PC-9 (cell line): ENCODE results near the gene RAB37. TPM values are rescaled to one million over a fixed set of nuclear protein-coding genes. Genes with fewer than 3 reads are reported as not detected.

Source experiments
- BruUV-seq: library from RNA; stranded (reverse); fragments of 400-500 nt; replicated peaks from 2 replicates; lab custom pipeline; 2021; lab: Mats Ljungman, UMichigan
- CTCF ChIA-PET: fragments of 300-600 bp; sonication (Branson Sonifier 250); formaldehyde crosslinking; loops from one replicate; lab custom pipeline; 2022; ENCODE audit warnings: antibody characterized with exemption; lab: Charles Lee
- POLR2A ChIA-PET: fragments of 300-600 bp; sonication (Branson Sonifier 250); formaldehyde crosslinking; loops from one replicate; lab custom pipeline; 2022; ENCODE audit warnings: antibody characterized with exemption; ENCODE audit not compliant: unreplicated experiment; lab: Charles Lee
- DNase-seq, 2 experiments: peaks; one replicate each; pipeline versions ENCODE4 v3.0.0 to v3.0.0-alpha.2; 2015 to 2022; ENCODE audit warnings: mixed read lengths in 1 of 2
- H2AFZ ChIP-seq: fragments of 200-600 bp; sonication (generic); 2 replicates; pipeline ENCODE4 v1.8.1; 2017; ENCODE audit warnings: antibody characterized with exemption
- H3F3A ChIP-seq: fragments of 200-600 bp; sonication (generic); 2 replicates; pipeline ENCODE4 v1.8.1; 2017; ENCODE audit warnings: antibody characterized with exemption, mild to moderate bottlenecking, low read depth; ENCODE audit not compliant: insufficient read depth
- H3K27ac ChIP-seq: fragments of 200-600 bp; sonication (generic); 2 replicates; pipeline ENCODE4 v1.6.1; 2016; ENCODE audit warnings: mixed run types
- H3K27me3 ChIP-seq: fragments of 200-600 bp; sonication (generic); 2 replicates; pipeline ENCODE4 v1.6.1; 2016; ENCODE audit warnings: low read depth, mixed run types; ENCODE audit not compliant: insufficient read depth
- H3K36me3 ChIP-seq: fragments of 200-600 bp; sonication (generic); 2 replicates; pipeline ENCODE4 v1.6.1; 2016; ENCODE audit warnings: low read depth, mixed run types
- H3K4me1 ChIP-seq: fragments of 200-600 bp; sonication (generic); replicated peaks from 2 replicates; pipeline ENCODE4 v1.6.1; 2016; ENCODE audit warnings: mixed run types; ENCODE audit not compliant: insufficient read depth
- H3K4me2 ChIP-seq: fragments of 200-600 bp; sonication (generic); 2 replicates; pipeline ENCODE4 v1.6.1; 2017; ENCODE audit warnings: mixed run types
- H3K4me3 ChIP-seq: fragments of 200-600 bp; sonication (generic); 2 replicates; pipeline ENCODE4 v1.6.1; 2016; ENCODE audit warnings: mixed run types
- H3K79me2 ChIP-seq: fragments of 200-600 bp; sonication (generic); 2 replicates; pipeline ENCODE4 v1.6.1; 2017; ENCODE audit warnings: low read depth, mixed run types
- H3K9me2 ChIP-seq: fragments of 200-600 bp; sonication (generic); 2 replicates; pipeline ENCODE4 v1.8.1; 2017; ENCODE audit warnings: mild to moderate bottlenecking; ENCODE audit not compliant: insufficient read depth
- H3K9me3 ChIP-seq: fragments of 200-600 bp; sonication (generic); 2 replicates; pipeline ENCODE4 v1.8.1; 2016; ENCODE audit warnings: low read depth; ENCODE audit not compliant: insufficient read depth
- H4K20me1 ChIP-seq: fragments of 200-600 bp; sonication (generic); 2 replicates; pipeline ENCODE4 v1.8.1; 2017; ENCODE audit not compliant: insufficient read depth
- CTCF ChIP-seq: fragments of 200-600 bp; sonication (generic); conservative IDR thresholded peaks from 2 replicates; pipeline ENCODE4 v1.6.1; 2017; ENCODE audit warnings: mixed run types, antibody characterized with exemption, mild to moderate bottlenecking, moderate library complexity
- EZH2 ChIP-seq: fragments of 200-600 bp; sonication (generic); IDR thresholded peaks from 2 replicates; pipeline ENCODE4 v1.8.0; 2017; ENCODE audit warnings: antibody characterized with exemption, low read depth
- intact Hi-C: fragments of 100-400 bp; cut with micrococcal nuclease; formaldehyde crosslinking; loops from one replicate; pipeline ENCODE4 v1.10.0; 2022; ENCODE audit not compliant: unreplicated experiment
- total RNA-seq: library from RNA; stranded (reverse); gene quantifications from 2 replicates; pipeline ENCODE4 v1.2.3, GENCODE V29; 2021

Gene RAB37
- total RNA-seq, 1 experiment from 2014 or later, result not detected

GRCh38 chr17:74777901-74778515, 41.0 kb downstream of the RAB37 start:
- peaks cover 16% of the 10 kb centered on the region for H3K4me1 ChIP-seq
- H2AFZ ChIP-seq, result no peak overlapping the region
- peaks cover 24% of the 10 kb centered on the region for H3K79me2 ChIP-seq
- H4K20me1 ChIP-seq, result peaks cover 5% of the 10 kb centered on the region; the same call in 1 of the 2 replicates
- no peaks in the 10 kb centered on the region for H3F3A ChIP-seq
- ChIA-PET CTCF (interaction anchor here (0.7 kb wide), 1 partner anchor 340 kb away, joined by 3 read pairs; no protein-coding TSS in a partner anchor), POLR2A (no interaction called here)
- H3K9me3 ChIP-seq, result no peaks in the 10 kb centered on the region
- no peak for DNase-seq
- TF ChIP-seq EZH2 (no peak), CTCF (no peak)
- H3K36me3 ChIP-seq, result 0 out of 2 replicates have a peak, but pooled peaks cover 4% of the 10 kb centered on the region
- H3K4me3 ChIP-seq, result no peak overlapping the region
- BruUV-seq, result TSS peak; percentile 24
- H3K27me3 ChIP-seq, result no peaks in the 10 kb centered on the region
- intact Hi-C loops, result loop anchor here (10.0 kb wide), 1 partner anchor 177 kb away; no protein-coding TSS in a partner anchor
- no peaks in the 10 kb centered on the region for H3K9me2 ChIP-seq
- no peak overlapping the region for H3K4me2 ChIP-seq
- no peak overlapping the region for H3K27ac ChIP-seq

- no TSS peak for BruUV-seq
- ChIA-PET POLR2A (no interaction called here), CTCF (no interaction called here)
- DNase-seq, result peak in 1 of 2 experiments; percentile 53
- H4K20me1 ChIP-seq, result no peaks in the 10 kb centered on the region
- TF ChIP-seq EZH2 (no peak), CTCF (no peak)
- H3K9me2 ChIP-seq, result no peaks in the 10 kb centered on the region
- H3K4me2 ChIP-seq, result no peak overlapping the region
- no peaks in the 10 kb centered on the region for H3K27me3 ChIP-seq
- no peak overlapping the region for H3K27ac ChIP-seq
- H3K4me1 ChIP-seq, result peaks cover 16% of the 10 kb centered on the region
- H3K9me3 ChIP-seq, result no peaks in the 10 kb centered on the region
- no peak overlapping the region for H2AFZ ChIP-seq
- peaks cover 24% of the 10 kb centered on the region for H3K79me2 ChIP-seq
- H3K4me3 ChIP-seq, result no peak overlapping the region
- intact Hi-C loops, result loop anchor here (10.0 kb wide), 1 partner anchor 176 kb away; no protein-coding TSS in a partner anchor
- no peaks in the 10 kb centered on the region for H3K36me3 ChIP-seq
- no peaks in the 10 kb centered on the region for H3F3A ChIP-seq
Measured at GRCh38 chr17:74778960-74779359, 41.9 kb downstream of the RAB37 start.

GRCh38 chr17:74779501-74779900, 42.4 kb downstream of the RAB37 start:
- Histone ChIP-seq H3K9me2 (no peaks in the 10 kb centered on the region), H3K4me1 (peaks cover 16% of the 10 kb centered on the region), H3K27me3 (no peaks in the 10 kb centered on the region), H3F3A (no peaks in the 10 kb centered on the region), H3K27ac (no peak overlapping the region), H3K36me3 (no peaks in the 10 kb centered on the region), H3K79me2 (peaks cover 24% of the 10 kb centered on the region), H3K9me3 (no peaks in the 10 kb centered on the region), H4K20me1 (no peaks in the 10 kb centered on the region), H3K4me3 (no peak overlapping the region), H3K4me2 (no peak overlapping the region), H2AFZ (no peak overlapping the region)
- ChIA-PET CTCF (no interaction called here), POLR2A (no interaction called here)
- BruUV-seq, result no TSS peak
- TF ChIP-seq CTCF (no peak), EZH2 (no peak)
- intact Hi-C loops, result loop anchor here (10.0 kb wide), 1 partner anchor 175 kb away; no protein-coding TSS in a partner anchor
- DNase-seq, result no peak
